GM18502 (cell line): ENCODE results near the gene FLAD1.

Source experiments
- ATAC-seq: cut with Tn5 transposase; IDR thresholded peaks from one replicate; pipeline ENCODE4 v1.9.1; 2021; ENCODE audit warnings: mild to moderate bottlenecking; ENCODE audit not compliant: unreplicated experiment, poor library complexity

FLAD1 gene

GRCh38 chr1:155012776-155013602 is 29.8 kb downstream of the FLAD1 start:
- no peak for ATAC-seq

GRCh38 chr1:155013632-155014031 is 30.5 kb downstream of the FLAD1 start:
- no peak for ATAC-seq

- no peak for ATAC-seq
These were observed 31.8 kb downstream of the FLAD1 start for GRCh38 chr1:155014709-155015508.

GRCh38 chr1:155015527-155016230 is 32.5 kb downstream of the FLAD1 start:
- ATAC-seq = no peak

- ATAC-seq = no peak
These were observed 33.2 kb downstream of the FLAD1 start for GRCh38 chr1:155016231-155016831.

GRCh38 chr1:155017041-155017945 is 34.1 kb downstream of the FLAD1 start:
- ATAC-seq = peak; percentile 81

GRCh38 chr1:155017946-155018316 is 34.8 kb downstream of the FLAD1 start:
- ATAC-seq = no peak

GRCh38 chr1:155018617-155019348 is 35.6 kb downstream of the FLAD1 start:
- ATAC-seq = no peak

GRCh38 chr1:155019377-155020245 is 36.5 kb downstream of the FLAD1 start:
- ATAC-seq = no peak

GRCh38 chr1:155022136-155022926 is 39.2 kb downstream of the FLAD1 start:
- no peak for ATAC-seq

GRCh38 chr1:155022927-155023236 is 39.7 kb downstream of the FLAD1 start:
- ATAC-seq = no peak

GRCh38 chr1:155023627-155024026 is 40.5 kb downstream of the FLAD1 start:
- no peak for ATAC-seq

GRCh38 chr1:155024315-155024714 is 41.2 kb downstream of the FLAD1 start:
- ATAC-seq = no peak

- ATAC-seq = no peak
These were observed 43.0 kb downstream of the FLAD1 start for GRCh38 chr1:155026154-155026553.

- no peak for ATAC-seq
These were observed 43.4 kb downstream of the FLAD1 start for GRCh38 chr1:155026588-155026987.

- ATAC-seq = no peak
These were observed 46.5 kb downstream of the FLAD1 start for GRCh38 chr1:155029513-155030242.
